ENCODE data around the gene BASP1.
"Not testable (repeated sequence)": the region's sequence is repeated elsewhere in the genome, so short reads cannot be mapped to it uniquely, and the experiment has no call there.

BASP1 gene

DNA sequence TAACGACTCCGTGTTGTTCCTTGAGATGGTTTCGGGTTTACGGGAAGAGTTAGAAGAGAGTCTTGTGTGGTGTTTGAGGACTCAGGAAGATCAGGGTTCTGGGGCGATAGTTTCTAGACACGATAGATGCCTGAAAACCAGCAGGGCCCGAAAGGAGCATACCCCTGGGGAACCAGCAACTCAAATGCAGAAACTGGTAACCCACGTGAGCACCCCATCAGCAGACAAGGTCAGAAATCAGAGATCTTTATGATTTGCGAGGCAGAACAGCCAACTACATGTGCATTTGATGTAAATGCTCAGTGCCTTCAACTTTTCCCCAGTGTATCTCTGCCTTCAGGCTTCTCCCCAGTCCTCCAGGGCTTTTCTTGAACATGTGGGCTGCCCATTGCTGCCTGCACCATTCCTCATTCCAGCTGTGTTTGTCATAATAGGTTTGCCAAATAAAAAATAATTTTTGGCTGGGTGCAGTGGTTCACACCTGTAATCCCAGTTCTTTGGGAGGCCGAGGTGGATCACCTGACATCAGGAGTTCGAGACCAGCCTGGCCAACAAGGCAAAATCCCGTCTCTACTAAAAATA, 75.1 kb downstream of the BASP1 start:
- no peak for DNase-seq

DNA sequence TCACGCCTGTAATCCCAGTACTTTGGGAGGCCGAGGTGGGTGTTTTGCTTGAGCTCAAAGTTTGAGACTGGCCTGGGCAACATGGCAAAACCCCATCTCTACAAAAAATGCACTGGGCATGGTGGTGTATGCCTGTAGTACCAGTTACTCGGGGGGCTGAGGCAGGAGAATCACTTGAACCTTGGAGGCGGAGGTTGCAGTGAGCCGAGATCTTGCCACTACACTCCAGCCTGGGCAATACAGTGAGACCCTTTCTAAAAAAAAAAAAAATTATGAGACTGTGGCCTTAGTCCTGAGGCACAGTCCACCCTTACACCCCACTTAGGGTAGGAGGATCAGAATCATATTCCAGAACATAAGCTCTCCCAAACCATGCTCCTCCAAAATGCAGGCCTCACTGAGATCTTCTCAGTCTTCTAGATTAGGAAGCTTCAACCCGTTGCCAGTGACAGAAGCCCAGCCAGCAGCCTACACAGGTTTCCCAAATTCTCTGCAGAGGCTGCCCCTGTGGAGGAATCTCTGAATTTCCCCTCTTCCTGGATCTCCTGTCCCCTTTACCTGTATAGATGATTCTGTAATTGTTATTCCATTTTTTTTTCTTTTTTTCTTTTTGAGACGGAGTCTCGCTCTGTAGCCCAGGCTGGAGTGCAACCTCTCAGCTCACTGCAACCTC, 77.3 kb downstream of the BASP1 start:
- no peak for DNase-seq

DNA sequence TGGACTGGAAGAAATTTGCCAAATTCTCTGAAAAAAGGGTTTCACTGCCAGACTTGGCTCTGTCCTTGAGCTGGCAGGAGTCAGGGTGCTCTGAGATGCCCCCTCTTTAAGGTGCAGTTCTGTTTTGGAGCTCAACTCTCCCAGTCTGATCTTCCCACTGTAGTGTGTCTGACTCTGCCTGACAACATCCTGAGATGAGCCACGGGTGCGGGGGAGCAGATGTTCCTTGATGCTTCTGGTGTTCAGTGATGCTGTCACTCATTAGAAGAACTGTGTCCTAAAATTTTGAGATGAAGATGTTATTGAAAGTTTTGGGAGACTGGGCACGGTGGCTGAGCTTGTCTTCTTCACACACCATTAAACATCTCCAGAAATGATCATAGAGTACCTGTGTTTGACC, 78.2 kb downstream of the BASP1 start:
- no peak for DNase-seq

DNA sequence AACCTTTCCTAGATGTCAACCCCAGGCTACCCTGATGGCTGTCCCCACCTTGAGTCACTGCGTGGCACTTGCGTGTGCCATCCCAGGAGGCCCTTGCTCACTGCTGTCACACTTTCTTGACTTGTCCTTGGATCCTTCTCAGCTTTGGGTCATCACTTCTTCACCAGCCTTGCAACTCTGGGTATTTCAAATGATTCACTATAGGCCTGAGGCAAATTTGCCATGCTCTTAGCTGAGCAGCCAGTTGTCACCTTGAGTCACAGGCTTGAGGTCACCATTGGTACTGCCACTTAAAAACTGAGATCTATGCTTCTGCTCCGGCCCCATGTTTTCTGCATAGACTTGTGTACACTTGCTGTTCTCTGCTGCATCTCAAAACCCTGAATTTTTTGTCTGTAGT, 84.7 kb downstream of the BASP1 start:
- peak; percentile 38 for DNase-seq

DNA sequence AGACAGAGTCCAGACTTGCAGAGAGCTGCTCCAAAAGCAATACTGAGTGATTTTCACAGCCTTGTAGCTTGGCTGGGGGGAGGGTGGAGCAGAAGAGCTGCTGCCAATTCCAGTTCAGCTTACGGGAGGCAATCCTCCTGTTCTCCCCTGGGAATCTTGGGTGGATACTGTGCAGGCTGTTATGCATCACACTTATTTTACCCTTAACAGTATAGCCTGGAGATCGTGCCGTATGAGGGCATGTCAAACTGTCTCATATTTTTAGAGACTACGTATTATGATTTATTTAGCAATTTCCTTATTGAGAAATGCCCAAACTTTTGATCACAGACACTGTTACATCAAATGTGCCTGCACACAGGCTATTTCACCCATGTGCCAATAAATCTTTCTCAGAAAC, 85.2 kb downstream of the BASP1 start:
- peak; percentile 76 for DNase-seq

DNA sequence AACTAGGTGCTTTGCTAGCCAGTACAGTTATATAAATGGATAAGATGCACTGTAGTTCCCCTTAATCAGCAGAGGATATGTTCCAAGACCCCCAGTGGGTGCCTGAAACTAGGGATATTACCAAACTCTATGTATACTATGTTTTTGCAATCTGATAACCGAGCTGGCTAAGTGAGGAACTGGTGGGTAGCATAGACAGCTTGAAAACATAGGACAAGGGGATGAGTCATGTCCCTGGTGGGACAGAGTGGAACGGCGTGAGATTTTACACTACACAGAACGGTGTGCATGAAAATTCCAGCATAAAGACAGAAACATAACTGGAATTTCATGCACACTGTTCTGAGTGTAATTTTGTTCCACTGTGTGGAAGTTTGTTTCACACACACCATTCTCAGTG, 86.9 kb downstream of the BASP1 start:
- peak; percentile 72 for DNase-seq

DNA sequence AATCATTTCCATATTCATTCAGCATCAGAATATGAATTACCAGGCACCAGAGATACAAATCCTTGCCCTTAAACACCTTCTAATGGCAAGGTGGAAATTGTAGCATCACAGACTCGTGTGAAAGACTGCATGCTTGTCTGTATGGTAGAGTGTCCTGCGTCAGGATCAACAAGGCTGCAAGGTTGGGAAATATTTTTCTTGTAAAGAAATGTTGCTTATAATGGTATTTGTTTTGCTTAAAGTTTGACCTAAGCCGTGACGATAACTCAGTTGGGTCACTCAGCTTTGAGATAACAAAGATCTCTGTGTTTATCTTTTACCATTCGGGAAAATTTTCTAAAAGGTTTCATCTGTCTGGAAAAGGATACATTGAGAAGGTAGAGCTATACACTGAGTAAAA, 87.6 kb downstream of the BASP1 start:
- DNase-seq: no peak

DNA sequence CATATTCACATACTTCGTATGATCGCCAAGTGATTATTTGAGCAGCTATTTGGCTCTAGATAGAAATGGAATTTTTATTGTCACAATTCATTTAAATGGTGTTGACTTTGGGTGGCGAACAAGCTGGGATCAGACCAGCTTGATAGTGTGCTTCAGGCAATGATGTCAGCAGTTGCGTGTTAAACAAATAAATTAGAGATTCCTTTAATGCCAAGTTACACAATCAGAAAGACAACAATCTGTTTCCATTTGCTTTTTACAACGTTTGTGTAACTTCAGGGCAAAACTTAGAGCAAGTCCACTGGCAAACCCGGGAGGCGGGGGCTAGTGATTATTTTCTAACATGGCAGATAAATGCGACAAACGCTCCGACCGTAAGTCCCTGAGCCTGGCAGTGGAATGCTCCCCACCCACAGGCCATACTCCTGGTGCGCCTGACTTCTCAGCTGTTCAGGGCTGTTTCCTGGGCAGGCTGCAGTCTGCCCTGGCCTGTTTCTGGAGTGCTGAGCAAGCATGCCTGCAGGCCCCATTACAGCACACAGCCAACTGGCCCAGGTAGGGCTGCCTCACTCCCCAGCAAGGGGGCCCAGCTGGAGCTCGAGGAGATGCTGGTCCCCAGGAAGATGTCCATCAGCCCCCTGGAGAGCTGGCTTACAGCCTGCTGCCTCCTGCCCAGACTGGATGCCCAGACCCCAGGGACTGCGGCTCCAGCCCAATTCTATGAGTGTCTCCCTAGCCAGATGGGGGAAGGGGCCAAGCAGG, 88.7 kb downstream of the BASP1 start:
- peak; percentile 90 for DNase-seq

DNA sequence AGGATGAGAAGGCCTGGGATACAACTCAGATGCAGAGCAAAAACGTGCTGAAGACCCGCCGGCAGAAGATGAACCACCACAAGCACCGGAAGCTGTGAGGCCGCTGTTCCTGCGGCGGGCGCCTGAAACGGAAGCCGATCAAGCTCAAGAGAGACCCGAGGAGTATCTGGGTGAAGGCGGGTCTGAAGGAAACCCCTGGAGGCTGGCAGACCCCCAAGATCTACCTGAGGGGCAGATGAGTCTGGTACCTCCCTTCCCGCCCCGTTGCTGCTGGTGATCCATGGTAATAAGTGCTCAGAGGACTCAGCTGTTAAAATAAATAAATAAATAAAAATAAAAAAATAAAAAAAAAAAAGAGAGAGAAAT, 89.3 kb downstream of the BASP1 start:
- no peak for DNase-seq

DNA sequence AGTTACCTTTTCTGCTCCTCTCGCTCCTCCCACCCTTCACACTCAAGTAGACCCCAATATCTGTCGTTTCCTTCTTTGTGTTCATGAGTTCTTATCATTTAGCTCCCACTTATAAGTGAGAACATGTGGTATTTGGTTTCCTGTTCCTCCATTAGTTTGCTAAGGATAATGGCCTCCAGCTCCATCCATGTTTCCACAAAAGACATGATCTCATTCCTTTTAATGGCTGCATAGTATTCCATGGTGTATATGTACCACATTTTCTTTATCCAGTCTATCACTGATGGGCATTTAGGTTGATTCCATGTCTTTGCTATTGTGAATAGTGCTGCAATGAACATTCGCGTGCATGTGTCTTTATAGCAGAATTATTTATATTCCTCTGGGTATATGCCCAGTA, 90.0 kb downstream of the BASP1 start:
- DNase-seq: not testable (repeated sequence)

DNA sequence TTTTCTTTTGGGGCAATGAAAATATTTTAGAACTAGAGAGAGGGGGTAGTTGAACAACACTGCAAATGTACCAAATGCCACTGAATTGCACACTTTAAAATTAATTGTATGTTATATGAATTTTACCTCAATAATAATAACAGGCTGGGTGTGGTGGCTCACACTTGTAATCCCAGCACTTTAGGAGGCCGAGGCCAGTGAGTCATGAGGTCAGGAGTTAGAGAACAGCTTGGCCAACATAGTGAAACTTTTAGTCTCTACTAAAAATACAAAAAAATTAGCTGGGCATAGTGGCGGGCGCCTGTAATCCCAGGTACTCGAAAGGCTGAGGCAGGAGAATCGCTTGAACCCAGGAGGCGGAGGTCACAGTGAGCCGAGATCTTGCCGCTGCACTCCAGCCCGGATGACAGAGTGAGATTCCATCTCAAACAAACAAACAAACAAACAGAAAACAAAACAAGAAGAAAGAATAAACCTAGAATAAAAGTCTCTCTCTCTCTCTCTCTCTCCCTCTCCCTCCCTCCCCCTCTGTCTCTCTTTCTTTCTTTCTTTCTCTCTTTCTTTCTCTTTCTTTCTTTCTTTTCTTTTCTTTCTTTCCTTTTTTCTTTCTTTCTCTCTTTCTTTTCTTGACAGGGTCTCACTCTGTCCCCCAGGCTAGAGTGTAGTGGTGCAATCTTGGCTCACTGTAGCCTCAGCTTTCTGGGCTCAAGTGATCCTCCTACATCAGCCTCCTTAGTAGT, 91.1 kb downstream of the BASP1 start:
- no peak for DNase-seq

DNA sequence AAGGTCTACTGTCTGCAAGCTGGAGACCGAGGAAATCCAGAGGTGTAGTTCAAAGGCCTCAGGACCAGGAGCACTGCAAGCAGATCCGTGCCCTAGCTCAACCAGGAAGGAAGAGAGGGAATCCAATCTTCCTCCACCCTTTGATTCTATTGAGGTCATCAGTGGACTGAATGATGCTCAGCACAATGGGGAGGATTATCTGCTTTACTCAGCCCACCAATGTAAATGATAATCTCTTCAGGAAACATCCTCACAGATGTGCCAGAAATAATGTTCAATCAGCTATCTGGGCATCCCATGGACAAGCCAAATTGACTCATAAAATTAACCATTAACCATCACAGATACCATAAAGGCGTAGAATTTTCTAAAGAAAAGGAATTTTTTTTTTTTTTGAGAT, 92.0 kb downstream of the BASP1 start:
- no peak for DNase-seq

DNA sequence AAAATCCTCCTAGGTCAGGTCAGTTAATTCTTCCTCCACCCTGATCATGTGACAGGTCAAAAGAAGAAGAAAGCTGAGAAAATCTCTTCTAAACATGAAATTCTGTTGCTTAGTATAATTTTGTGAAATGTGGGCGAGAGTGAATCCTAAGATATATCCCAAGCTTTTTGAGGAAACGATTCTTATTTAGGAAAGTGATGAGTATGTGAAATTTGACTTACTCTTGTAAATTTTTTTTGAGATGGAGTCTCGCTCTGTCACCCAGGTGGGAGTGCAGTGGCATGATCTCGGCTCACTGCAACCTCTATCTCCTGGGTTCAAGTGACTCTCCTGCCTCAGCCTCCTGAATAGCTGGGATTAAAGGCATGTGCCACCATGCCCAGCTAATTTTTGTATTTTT, 93.1 kb downstream of the BASP1 start:
- DNase-seq: not testable (repeated sequence)

DNA sequence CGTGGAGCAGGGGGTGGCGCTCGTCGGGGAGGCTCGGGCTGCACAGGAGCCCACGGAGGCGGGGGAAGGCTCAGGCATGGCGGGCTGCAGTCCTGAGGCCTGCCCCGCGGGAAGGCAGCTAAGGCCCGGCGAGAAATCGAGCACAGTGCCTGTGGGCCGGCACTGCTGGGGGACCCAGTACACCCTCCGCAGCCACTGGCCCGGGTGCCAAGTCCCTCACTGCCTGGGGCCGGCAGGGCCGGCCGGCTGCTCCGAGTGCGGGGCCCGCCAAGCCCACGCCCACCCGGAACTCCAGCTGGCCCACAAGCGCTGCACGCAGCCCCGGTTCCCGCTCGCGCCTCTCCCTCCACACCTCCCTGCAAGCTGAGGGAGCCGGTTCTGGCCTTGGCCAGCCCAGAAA, 94.4 kb downstream of the BASP1 start:
- DNase-seq: not testable (repeated sequence)

DNA sequence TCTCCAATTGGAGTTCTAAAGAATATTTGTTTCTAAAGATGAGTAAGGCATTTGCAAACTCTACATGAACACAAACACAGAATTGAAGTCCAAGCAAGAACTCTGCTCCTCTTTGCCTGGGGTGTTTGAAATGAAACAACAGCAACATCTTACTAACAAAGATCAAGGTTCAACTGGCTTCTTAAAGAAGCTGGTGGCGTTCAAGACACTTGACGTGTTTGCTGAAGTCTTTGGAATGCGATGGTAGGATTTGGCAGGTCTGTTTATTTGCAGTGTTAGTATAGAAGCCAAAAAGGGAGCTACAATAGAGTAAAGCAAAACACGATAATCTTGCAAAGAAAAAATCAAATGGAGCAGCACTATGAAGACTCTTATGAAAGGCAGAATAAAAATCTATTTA, 94.9 kb downstream of the BASP1 start:
- DNase-seq: no peak

DNA sequence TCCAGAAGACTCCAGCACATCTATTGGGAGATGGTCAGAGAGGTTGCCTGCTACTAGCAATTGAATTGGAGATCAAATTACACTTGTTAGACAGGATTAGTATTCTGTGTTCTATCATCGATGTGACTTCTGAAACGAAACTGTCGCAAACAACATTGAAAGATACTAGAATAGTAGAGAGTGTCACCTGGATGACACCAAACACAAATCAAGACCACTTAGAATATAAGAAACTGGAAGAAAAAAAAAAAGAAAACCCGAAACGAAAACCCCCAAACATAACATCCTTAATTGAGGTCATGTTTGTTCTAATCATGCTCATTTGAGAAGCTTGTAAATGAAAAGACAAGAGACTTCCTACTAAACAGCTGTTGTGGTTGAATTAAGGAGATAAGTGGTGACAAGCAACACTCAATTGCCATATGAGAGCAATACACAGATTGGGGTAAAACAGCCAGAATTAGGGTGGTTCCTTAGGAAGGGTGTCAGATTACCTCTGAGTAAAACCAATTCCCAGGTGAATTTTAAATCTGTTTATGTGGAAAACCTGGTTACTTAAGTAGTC, 97.6 kb downstream of the BASP1 start:
- DNase-seq: no peak

DNA sequence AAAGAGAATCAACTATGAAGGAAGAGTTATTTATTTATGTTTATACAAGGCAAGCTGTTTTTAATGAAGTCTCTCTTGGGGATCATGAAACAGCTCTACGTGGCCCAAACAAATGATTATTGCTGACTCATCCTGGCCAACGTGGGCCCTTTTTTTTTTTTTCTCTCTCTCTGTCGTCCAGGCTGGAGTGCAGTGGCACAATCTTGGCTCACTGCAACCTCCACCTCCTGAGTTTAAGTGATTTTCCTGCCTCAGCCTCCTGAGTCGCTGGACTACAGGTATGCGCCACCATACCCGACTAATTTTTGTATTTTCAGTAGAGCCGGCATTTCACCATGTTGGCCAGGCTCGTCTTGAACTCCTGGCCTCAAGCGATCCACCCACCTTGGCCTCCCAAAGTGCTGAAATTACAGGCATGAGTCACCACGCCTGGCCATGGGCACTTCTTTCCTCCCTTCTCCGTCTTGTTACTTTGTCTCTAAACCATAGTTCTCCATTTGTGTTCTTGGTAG, 98.3 kb downstream of the BASP1 start:
- peak; percentile 54 for DNase-seq

DNA sequence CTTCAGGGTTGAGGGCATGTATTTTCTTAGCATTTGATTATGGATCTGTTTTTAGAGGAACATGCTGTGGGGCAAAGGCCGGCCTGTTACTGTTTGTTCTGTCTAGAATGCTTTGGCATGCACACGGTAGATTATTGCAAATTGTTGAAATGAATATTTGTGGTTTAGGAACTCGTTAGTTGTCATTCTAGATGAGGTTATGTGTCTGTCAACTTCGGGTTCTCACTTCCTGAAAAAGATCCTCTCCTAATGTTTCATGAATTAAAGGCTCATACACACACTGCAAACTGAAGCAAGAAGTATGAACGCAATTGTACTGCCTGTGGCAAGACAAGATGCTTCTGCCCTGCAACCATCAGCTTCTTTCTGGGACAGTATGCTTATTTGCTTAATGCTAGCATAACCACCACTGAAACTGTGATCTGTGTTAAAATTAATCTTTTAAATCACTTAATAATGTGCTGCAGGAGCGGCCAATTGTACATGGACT, 99.6 kb downstream of the BASP1 start:
- DNase-seq: peak; percentile 47

DNA sequence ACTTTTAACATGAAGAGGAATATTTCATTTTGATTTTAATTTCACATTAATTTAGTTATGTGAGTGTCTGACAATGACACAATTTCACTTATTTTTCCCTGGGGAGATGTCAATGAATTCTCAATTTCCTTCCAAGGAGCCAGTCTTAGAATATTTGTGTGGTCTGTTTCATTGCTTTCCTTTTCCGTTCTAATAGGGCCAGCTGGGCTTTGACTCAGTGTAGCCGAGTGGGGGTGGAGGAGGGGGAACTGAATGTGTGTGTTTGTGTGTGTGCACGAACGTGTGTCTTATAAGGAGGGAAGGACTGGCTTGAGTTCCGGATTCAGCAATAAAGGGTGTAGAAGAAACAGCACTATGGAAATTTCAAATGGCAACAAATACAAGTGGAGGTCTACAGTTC, 100.0 kb downstream of the BASP1 start:
- DNase-seq: no peak

DNA sequence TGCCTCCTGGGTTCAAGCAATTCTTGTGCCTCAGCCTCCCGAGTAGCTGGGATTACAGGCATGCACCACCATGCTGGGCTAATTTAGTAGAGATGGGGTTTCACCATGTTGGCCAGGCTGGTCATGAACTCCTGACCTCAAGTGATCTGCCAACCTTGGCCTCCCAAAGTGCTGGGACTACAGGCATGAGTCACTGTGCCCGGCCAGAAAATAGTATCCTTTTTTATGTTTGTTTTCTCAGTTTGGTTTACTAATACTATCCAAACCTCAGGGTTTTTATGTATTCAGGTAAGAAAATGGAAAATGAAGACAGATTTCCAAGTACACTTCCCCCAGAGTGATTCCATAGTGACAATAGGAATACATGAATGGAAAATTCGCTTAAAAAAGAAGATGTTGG, 101.7 kb downstream of the BASP1 start:
- not testable (repeated sequence) for DNase-seq

DNA sequence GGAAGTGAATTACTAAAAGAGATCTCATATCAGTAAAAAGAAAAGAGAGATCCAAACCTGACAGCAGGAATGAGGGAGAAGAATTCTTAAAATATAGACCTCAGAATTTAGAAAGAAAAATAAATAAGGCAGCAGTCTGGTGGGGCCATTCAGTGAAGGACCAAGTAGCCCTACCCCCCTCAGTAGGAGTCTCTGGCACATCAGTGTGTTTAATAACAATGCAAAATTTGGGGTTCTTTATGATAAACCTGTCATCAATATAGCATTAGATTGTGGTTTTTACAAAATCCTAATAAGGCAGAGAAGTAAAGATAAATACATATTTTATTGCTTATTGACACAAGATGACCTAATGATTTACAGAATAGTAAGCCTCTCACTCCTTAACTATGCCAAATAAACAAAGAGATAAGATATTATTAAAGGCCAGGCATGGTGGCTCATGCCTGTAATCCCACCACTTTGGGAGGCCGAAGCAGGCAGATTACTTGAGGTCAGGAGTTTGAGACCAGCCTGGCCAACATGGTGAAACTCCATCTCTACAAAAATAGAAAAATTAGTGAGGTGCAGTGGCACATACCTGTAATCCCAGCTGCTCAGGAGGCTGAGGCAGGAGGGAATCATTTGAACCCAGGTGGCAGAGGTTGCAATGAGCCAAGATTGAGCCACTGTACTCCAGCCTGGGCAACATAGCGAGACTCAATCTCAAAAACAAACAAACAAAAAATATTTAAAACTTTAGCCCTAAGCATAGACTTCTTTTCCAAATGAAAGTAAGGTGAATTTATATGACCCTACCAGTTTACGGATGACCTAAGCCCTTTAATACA, 108.6 kb downstream of the BASP1 start:
- no peak for DNase-seq

Measured in fibroblast of skin of back (primary cell).